ENCODE data around the gene CYP27C1.
"Not testable (repeated sequence)": the region's sequence is repeated elsewhere in the genome, so short reads cannot be mapped to it uniquely, and the experiment has no call there.

Gene CYP27C1

GRCh38 chr2:127229555-127229954 is 9.5 kb upstream of the CYP27C1 start:
- Histone ChIP-seq H3K79me2 (ENCODE audit: insufficient read depth, low read length) (no peaks in the 10 kb centered on the region), H3K4me2 (ENCODE audit: low read depth, low read length, poor library complexity, severe bottlenecking) (no peak overlapping the region), H3K27me3 (ENCODE audit: low read length) (no peaks in the 10 kb centered on the region), H3K9me3 (ENCODE audit: insufficient read depth, low read length) (no peaks in the 10 kb centered on the region), H3K27ac (ENCODE audit: low read depth, low read length) (no peak overlapping the region), H3K9ac (ENCODE audit: low read length) (no peak overlapping the region), H3K36me3 (ENCODE audit: low read length) (no peaks in the 10 kb centered on the region), H3K9me2 (replicated peaks; ENCODE audit: insufficient read depth, low read length) (no peaks in the 10 kb centered on the region), H3F3A (ENCODE audit: insufficient read depth) (no peaks in the 10 kb centered on the region), H3K4me3 (ENCODE audit: insufficient read depth, low read length, poor library complexity, severe bottlenecking) (no peak overlapping the region), H4K20me1 (ENCODE audit: low read depth, low read length) (no peaks in the 10 kb centered on the region), H2AFZ (ENCODE audit: low read depth, low read length, severe bottlenecking) (no peak overlapping the region)
- TF ChIP-seq CTCF (IDR thresholded peaks at IDR 0.05; ENCODE audit: insufficient read depth, low read length, poor library complexity, severe bottlenecking) (no peak), EZH2phosphoT487 (conservative IDR thresholded peaks at IDR 0.05; ENCODE audit: low read length) (no peak)

- H3K4me2 ChIP-seq (ENCODE audit: low read depth, low read length, poor library complexity, severe bottlenecking) = no peak overlapping the region
- H3K4me3 ChIP-seq (ENCODE audit: insufficient read depth, low read length, poor library complexity, severe bottlenecking) = no peak overlapping the region
- no peaks in the 10 kb centered on the region for H4K20me1 ChIP-seq (ENCODE audit: low read depth, low read length)
- H3K9ac ChIP-seq (ENCODE audit: low read length) = no peak overlapping the region
- no peak overlapping the region for H3K27ac ChIP-seq (ENCODE audit: low read depth, low read length)
- H2AFZ ChIP-seq (ENCODE audit: low read depth, low read length, severe bottlenecking) = no peak overlapping the region
- no peaks in the 10 kb centered on the region for H3F3A ChIP-seq (ENCODE audit: insufficient read depth)
- H3K36me3 ChIP-seq (ENCODE audit: low read length) = no peaks in the 10 kb centered on the region
- no peaks in the 10 kb centered on the region for H3K9me2 ChIP-seq (replicated peaks; ENCODE audit: insufficient read depth, low read length)
- TF ChIP-seq CTCF (IDR thresholded peaks at IDR 0.05; ENCODE audit: insufficient read depth, low read length, poor library complexity, severe bottlenecking) (no peak), EZH2phosphoT487 (conservative IDR thresholded peaks at IDR 0.05; ENCODE audit: low read length) (no peak)
- H3K9me3 ChIP-seq (ENCODE audit: insufficient read depth, low read length) = no peaks in the 10 kb centered on the region
- H3K79me2 ChIP-seq (ENCODE audit: insufficient read depth, low read length) = no peaks in the 10 kb centered on the region
- no peaks in the 10 kb centered on the region for H3K27me3 ChIP-seq (ENCODE audit: low read length)
These were observed 8.0 kb upstream of the CYP27C1 start for GRCh38 chr2:127228102-127228501.

- H3K27me3 ChIP-seq (ENCODE audit: low read length); H3K4me2 ChIP-seq (ENCODE audit: low read depth, low read length, poor library complexity, severe bottlenecking); H3F3A ChIP-seq (ENCODE audit: insufficient read depth); H3K9me3 ChIP-seq (ENCODE audit: insufficient read depth, low read length); H2AFZ ChIP-seq (ENCODE audit: low read depth, low read length, severe bottlenecking); H3K36me3 ChIP-seq (ENCODE audit: low read length); H4K20me1 ChIP-seq (ENCODE audit: low read depth, low read length); H3K27ac ChIP-seq (ENCODE audit: low read depth, low read length); H3K4me3 ChIP-seq (ENCODE audit: insufficient read depth, low read length, poor library complexity, severe bottlenecking); H3K9me2 ChIP-seq (replicated peaks; ENCODE audit: insufficient read depth, low read length); H3K79me2 ChIP-seq (ENCODE audit: insufficient read depth, low read length); H3K9ac ChIP-seq (ENCODE audit: low read length): not testable (repeated sequence)
These were observed 7.2 kb upstream of the CYP27C1 start for GRCh38 chr2:127227264-127227660.

GRCh38 chr2:127226520-127227263 is 6.6 kb upstream of the CYP27C1 start:
- H3K9me2 ChIP-seq (replicated peaks; ENCODE audit: insufficient read depth, low read length) = no peaks in the 10 kb centered on the region
- TF ChIP-seq EZH2phosphoT487 (conservative IDR thresholded peaks at IDR 0.05; ENCODE audit: low read length) (no peak), CTCF (IDR thresholded peaks at IDR 0.05; ENCODE audit: insufficient read depth, low read length, poor library complexity, severe bottlenecking) (no peak)
- no peak overlapping the region for H3K27ac ChIP-seq (ENCODE audit: low read depth, low read length)
- H3F3A ChIP-seq (ENCODE audit: insufficient read depth) = no peaks in the 10 kb centered on the region
- H3K9ac ChIP-seq (ENCODE audit: low read length) = no peak overlapping the region
- H3K4me2 ChIP-seq (ENCODE audit: low read depth, low read length, poor library complexity, severe bottlenecking) = no peak overlapping the region
- H3K9me3 ChIP-seq (ENCODE audit: insufficient read depth, low read length) = no peaks in the 10 kb centered on the region
- no peaks in the 10 kb centered on the region for H3K36me3 ChIP-seq (ENCODE audit: low read length)
- H4K20me1 ChIP-seq (ENCODE audit: low read depth, low read length) = no peaks in the 10 kb centered on the region
- no peak overlapping the region for H2AFZ ChIP-seq (ENCODE audit: low read depth, low read length, severe bottlenecking)
- H3K79me2 ChIP-seq (ENCODE audit: insufficient read depth, low read length) = no peaks in the 10 kb centered on the region
- H3K27me3 ChIP-seq (ENCODE audit: low read length) = no peaks in the 10 kb centered on the region
- no peak overlapping the region for H3K4me3 ChIP-seq (ENCODE audit: insufficient read depth, low read length, poor library complexity, severe bottlenecking)
